B cell (primary cell): ENCODE data around the gene EFNA2. TPM values are rescaled to one million over a fixed set of nuclear protein-coding genes. Genes with fewer than 3 reads are reported as not detected.

Source experiments
- ATAC-seq: fragments of 200-7000 bp; cut with Tn5 transposase; one replicate; pipeline ENCODE4 v1.10.0; 2021; ENCODE audit warnings: low read depth, mild to moderate bottlenecking, moderate number of reproducible peaks, moderate library complexity
- CTCF ChIA-PET: fragments of 350-600 bp; sonication (Branson Sonifier 250); formaldehyde crosslinking; loops from one replicate; lab custom pipeline; 2021; ENCODE audit warnings: antibody characterized with exemption, inconsistent platforms; lab: Charles Lee
- POLR2A ChIA-PET: fragments of 350-600 bp; sonication (Branson Sonifier 250); formaldehyde crosslinking; loops from one replicate; lab custom pipeline; 2021; ENCODE audit warnings: antibody characterized with exemption; lab: Charles Lee
- DNase-seq: peaks from one replicate; pipeline ENCODE4 v3.0.0; 2013
- H2AFZ ChIP-seq: 2 replicates; pipeline ENCODE4 v1.6.1; 2012; ENCODE audit warnings: mild to moderate bottlenecking, low read depth, low read length; ENCODE audit not compliant: insufficient read depth, poor library complexity, severe bottlenecking
- H3K27ac ChIP-seq, 2 donors: 1 replicate in 1 of 2; 2 replicates in 1 of 2; pipeline ENCODE4 v1.5.1; 2012 to 2013; ENCODE audit warnings: low read length in 2 of 2, mild to moderate bottlenecking in 2 of 2, moderate library complexity in 1 of 2
- H3K27me3 ChIP-seq, 4 experiments: fragments of 200-600 bp in 1 of 4; sonication (generic) in 1 of 4; replicated peaks in 1 of 4; 1 replicate in 2 of 4; 2 replicates in 2 of 4; pipeline versions ENCODE4 v1.6.1 to v1.7.0; 2013 to 2016; ENCODE audit warnings: low read length in 3 of 4, mild to moderate bottlenecking in 2 of 4, mixed read lengths in 1 of 4, moderate library complexity in 1 of 4; ENCODE audit not compliant: insufficient read depth in 4 of 4, control insufficient read depth in 3 of 4; ENCODE audit errors: control extremely low read depth in 1 of 4
- H3K36me3 ChIP-seq, 2 experiments: replicated peaks in 1 of 2; 1 replicate in 1 of 2; 2 replicates in 1 of 2; pipeline versions ENCODE4 v1.6.1 to v1.7.1; 2013; ENCODE audit warnings: low read length in 1 of 2; ENCODE audit not compliant: insufficient read depth in 2 of 2, control insufficient read depth in 1 of 2; ENCODE audit errors: control extremely low read depth in 1 of 2, extremely low read depth in 1 of 2
- H3K4me1 ChIP-seq, 2 donors: fragments of 200-600 bp in 1 of 2; sonication (generic) in 1 of 2; 1 replicate in 1 of 2; 2 replicates in 1 of 2; pipeline versions ENCODE4 v1.5.1 to v1.6.1; 2013 to 2017; ENCODE audit warnings: low read length in 2 of 2; ENCODE audit not compliant: control insufficient read depth in 2 of 2, insufficient read depth in 2 of 2
- H3K4me2 ChIP-seq: replicated peaks from 2 replicates; pipeline ENCODE3; 2012; ENCODE audit warnings: mild to moderate bottlenecking, low read depth, low read length; ENCODE audit not compliant: poor library complexity, severe bottlenecking
- H3K4me3 ChIP-seq, 5 experiments: fragments of 200-600 bp in 1 of 5; sonication (generic) in 1 of 5; 1 replicate in 3 of 5; 2 replicates in 2 of 5; pipeline versions ENCODE4 v1.5.1 to v1.7.0; 2011 to 2016; ENCODE audit warnings: low read length in 4 of 5, mild to moderate bottlenecking in 4 of 5, low read depth in 2 of 5, control low read depth in 1 of 5, moderate library complexity in 1 of 5; ENCODE audit not compliant: insufficient read depth in 1 of 5; ENCODE audit errors: control extremely low read depth in 1 of 5, extremely low read depth in 1 of 5
- H3K79me2 ChIP-seq: fragments of 200-600 bp; sonication (generic); one replicate; pipeline ENCODE4 v1.6.0; 2016; ENCODE audit warnings: low read length; ENCODE audit not compliant: control insufficient read depth, insufficient read depth
- H3K9ac ChIP-seq: fragments of 200-600 bp; sonication (generic); 2 replicates; pipeline ENCODE4 v1.6.1; 2017; ENCODE audit warnings: mild to moderate bottlenecking, low read length, moderate library complexity
- H3K9me3 ChIP-seq, 3 donors: one replicate each; pipeline versions ENCODE4 v1.6.1 to v1.7.1; 2013; ENCODE audit warnings: low read length in 2 of 3; ENCODE audit not compliant: control insufficient read depth in 2 of 3, insufficient read depth in 1 of 3; ENCODE audit errors: control extremely low read depth in 1 of 3
- H4K20me1 ChIP-seq: 2 replicates; pipeline ENCODE4 v1.6.0; 2012; ENCODE audit warnings: mild to moderate bottlenecking, low read length; ENCODE audit not compliant: insufficient read depth, control insufficient read depth, poor library complexity, severe bottlenecking
- H3K27ac Mint-ChIP-seq: one replicate; pipeline ENCODE4 v1.8.0; 2021; ENCODE audit warnings: mixed read lengths
- H3K27me3 Mint-ChIP-seq: one replicate; pipeline ENCODE4 v1.8.0; 2021; ENCODE audit warnings: mixed read lengths
- H3K4me1 Mint-ChIP-seq: one replicate; pipeline ENCODE4 v1.8.0; 2021; ENCODE audit warnings: mixed read lengths
- H3K4me3 Mint-ChIP-seq: one replicate; pipeline ENCODE4 v1.8.0; 2021; ENCODE audit warnings: mixed read lengths
- H3K9me3 Mint-ChIP-seq: one replicate; pipeline ENCODE4 v1.8.0; 2022; ENCODE audit warnings: mixed read lengths; ENCODE audit not compliant: insufficient read depth
- EZH2 ChIP-seq: IDR thresholded peaks from 2 replicates; pipeline ENCODE4 v1.6.1; 2012; ENCODE audit warnings: borderline replicate concordance, low read depth, mild to moderate bottlenecking, moderate library complexity, low read length; ENCODE audit not compliant: insufficient read depth, poor library complexity, severe bottlenecking
- WGBS: methylation state at CpG from one replicate; pipeline ENCODE4 v1.1.5; 2013; ENCODE audit warnings: missing lambda C conversion rate; ENCODE audit not compliant: insufficient coverage; 5-methylcytosine and 5-hydroxymethylcytosine counted together
- intact Hi-C: fragments of 100-400 bp; cut with micrococcal nuclease; formaldehyde crosslinking; loops from one replicate; pipeline ENCODE4 v1.10.0; 2022
- polyA plus RNA-seq: library from polyadenylated mRNA; depleted of rRNA; stranded (reverse); fragments of >200 nt; gene quantifications from 2 replicates; pipeline ENCODE4 v1.2.3, GENCODE V29; 2012
- total RNA-seq, 2 donors: library from RNA; stranded (reverse); fragments of 120-200 nt in 1 of 2; gene quantifications; 1 replicate in 1 of 2; 2 replicates in 1 of 2; pipeline versions ENCODE4 v1.2.3 to v1.2.4, GENCODE V29; 2013 to 2022
- TF ChIP-seq, protein P1 (sequence below): fragments of 200-600 bp; IDR thresholded peaks from one replicate; pipeline ENCODE4 v1.8.0; 2022; ENCODE audit warnings: antibody characterized with exemption, mild to moderate bottlenecking

EFNA2 gene
- total and polyA plus RNA-seq, 2 donors (not counting 1 experiment from before 2014, with no cell fraction given) = not detected

DNA sequence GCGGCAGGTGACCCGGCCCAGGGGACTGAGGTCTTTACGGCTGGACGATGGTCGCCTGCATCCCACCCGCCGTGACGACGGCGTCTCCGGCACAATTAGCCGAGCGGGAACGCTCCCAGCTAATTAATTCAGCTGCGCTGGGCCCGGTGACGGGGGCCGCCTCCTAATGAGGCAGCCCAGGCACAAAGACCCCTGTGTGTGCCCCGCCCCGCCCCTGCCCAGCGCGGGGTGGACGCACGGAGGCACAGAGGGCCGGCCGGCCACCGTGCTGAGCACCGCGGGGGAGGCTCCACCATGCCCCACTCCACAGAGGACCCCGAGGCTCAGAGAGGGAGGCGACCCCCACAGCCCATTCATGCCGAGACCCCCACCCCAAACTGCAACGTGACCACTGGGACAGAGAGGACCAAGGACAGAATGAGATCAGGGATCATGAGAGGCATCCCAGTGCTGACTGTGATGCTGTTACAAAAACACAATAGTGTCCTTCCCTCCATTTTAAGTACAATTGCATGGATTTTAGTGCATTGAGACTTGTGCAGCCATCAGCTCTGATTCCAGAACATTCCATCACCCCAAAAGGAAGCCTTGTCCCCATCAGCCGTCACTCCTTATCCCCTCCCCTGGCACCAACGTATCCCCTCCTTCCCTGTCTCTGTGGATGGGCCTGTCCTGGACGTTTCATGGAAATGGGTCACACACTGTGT, 17.0 kb downstream of the EFNA2 start:
- H3K9ac ChIP-seq = no peak overlapping the region
- Mint-ChIP-seq H3K4me3 (no peak overlapping the region), H3K9me3 (no peaks in the 10 kb centered on the region), H3K4me1 (peaks cover 5% of the 10 kb centered on the region), H3K27me3 (peaks cover 4% of the 10 kb centered on the region), H3K27ac (no peak overlapping the region)
- ChIA-PET POLR2A (no interaction called here), CTCF (interaction anchor here (0.6 kb wide), 1 partner anchor 233 kb away, joined by 3 read pairs; no protein-coding TSS in a partner anchor)
- WGBS = 87% methylated on average over 36 of the region's 36 CpGs
- H3K4me3 ChIP-seq = no peak overlapping the region
- no peak overlapping the region for H3K27ac ChIP-seq
- no peak overlapping the region for H2AFZ ChIP-seq
- no peaks in the 10 kb centered on the region for H3K79me2 ChIP-seq
- peaks cover 0 to 3% (median 0%) of the 10 kb centered on the region in 4 experiments for H3K27me3 ChIP-seq
- H3K4me1 ChIP-seq = no peaks in the 10 kb centered on the region
- H3K9me3 ChIP-seq = peaks cover 0 to 6% (median 0%) of the 10 kb centered on the region in 3 donors
- intact Hi-C loops = no loop called here
- no peak overlapping the region for H3K4me2 ChIP-seq
- DNase-seq = no peak
- ATAC-seq = no peak
- no peak for TF ChIP-seq EZH2
- TF ChIP-seq, protein P1, sequence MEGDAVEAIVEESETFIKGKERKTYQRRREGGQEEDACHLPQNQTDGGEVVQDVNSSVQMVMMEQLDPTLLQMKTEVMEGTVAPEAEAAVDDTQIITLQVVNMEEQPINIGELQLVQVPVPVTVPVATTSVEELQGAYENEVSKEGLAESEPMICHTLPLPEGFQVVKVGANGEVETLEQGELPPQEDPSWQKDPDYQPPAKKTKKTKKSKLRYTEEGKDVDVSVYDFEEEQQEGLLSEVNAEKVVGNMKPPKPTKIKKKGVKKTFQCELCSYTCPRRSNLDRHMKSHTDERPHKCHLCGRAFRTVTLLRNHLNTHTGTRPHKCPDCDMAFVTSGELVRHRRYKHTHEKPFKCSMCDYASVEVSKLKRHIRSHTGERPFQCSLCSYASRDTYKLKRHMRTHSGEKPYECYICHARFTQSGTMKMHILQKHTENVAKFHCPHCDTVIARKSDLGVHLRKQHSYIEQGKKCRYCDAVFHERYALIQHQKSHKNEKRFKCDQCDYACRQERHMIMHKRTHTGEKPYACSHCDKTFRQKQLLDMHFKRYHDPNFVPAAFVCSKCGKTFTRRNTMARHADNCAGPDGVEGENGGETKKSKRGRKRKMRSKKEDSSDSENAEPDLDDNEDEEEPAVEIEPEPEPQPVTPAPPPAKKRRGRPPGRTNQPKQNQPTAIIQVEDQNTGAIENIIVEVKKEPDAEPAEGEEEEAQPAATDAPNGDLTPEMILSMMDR = no peak
- no peaks in the 10 kb centered on the region for H3K36me3 ChIP-seq
- no peaks in the 10 kb centered on the region for H4K20me1 ChIP-seq

DNA sequence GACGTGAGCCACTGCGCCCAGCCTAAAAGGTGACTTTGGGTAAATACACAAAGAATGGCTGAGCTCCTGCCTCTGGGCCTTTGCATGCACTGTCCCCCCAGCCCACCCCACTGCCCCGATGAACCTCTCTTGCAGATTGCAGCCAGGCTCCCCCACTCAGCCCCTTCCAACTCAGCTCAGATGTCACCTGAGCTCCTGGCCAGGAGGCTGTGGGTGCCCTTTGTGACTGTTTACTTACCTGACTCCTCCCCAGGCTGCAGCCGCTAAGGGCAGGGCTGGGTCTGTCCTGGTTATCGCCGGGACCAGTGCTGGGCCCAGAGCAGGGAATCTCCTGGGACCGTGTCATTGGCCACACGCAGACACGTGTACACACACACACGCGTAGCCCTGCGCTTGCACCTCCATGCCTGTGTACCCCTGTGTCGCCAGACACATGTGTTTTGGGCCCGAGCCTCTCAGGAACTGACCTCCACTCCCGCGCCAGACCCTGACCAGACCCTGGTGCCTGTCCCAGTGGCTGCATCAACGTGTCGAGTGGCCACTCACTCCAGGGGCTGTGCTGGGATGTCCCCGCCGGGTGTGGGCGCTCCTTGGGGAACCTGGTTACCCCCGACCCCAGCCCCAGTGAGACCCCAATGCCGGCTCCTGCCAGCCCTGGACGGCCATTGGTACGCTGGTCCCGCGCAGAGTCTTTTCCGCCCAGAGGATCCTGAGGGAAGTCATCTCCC, 18.7 kb downstream of the EFNA2 start:
- Histone ChIP-seq H3K4me1 (no peaks in the 10 kb centered on the region), H4K20me1 (no peaks in the 10 kb centered on the region), H3K9me3 (no peaks in the 10 kb centered on the region), H3K4me2 (no peak overlapping the region), H2AFZ (no peak overlapping the region), H3K27ac (no peak overlapping the region), H3K36me3 (no peaks in the 10 kb centered on the region), H3K27me3 (no peaks in the 10 kb centered on the region), H3K4me3 (no peak overlapping the region), H3K9ac (no peak overlapping the region), H3K79me2 (no peaks in the 10 kb centered on the region)
- Mint-ChIP-seq H3K9me3 (no peaks in the 10 kb centered on the region), H3K27ac (no peak overlapping the region), H3K4me1 (peaks cover 5% of the 10 kb centered on the region), H3K27me3 (no peaks in the 10 kb centered on the region), H3K4me3 (no peak overlapping the region)
- CTCF ChIA-PET = no interaction called here
- DNase-seq (no peak), ATAC-seq (no peak)
- TF ChIP-seq, protein P1 = no peak
- TF ChIP-seq EZH2 = no peak
- intact Hi-C loops = no loop called here
- POLR2A ChIA-PET = no interaction called here
- 93% methylated on average over 28 of the region's 28 CpGs for WGBS
